Ovary (tissue), 9 donors: ENCODE data around the gene CDRT4. TPM values are rescaled to one million over a fixed set of nuclear protein-coding genes. Genes with fewer than 3 reads are reported as not detected.

Experiments used
- DNase-seq, 5 donors: peaks; one replicate each; pipeline ENCODE4 v3.0.0-alpha.2; 2019 to 2020
- H3K27ac ChIP-seq, 2 donors: fragments of 200-600 bp; one replicate each; pipeline versions ENCODE4 v1.5.1 to v1.8.0; 2019 to 2022
- H3K27me3 ChIP-seq: fragments of 200-600 bp; one replicate; pipeline ENCODE4 v1.8.0; 2022
- H3K36me3 ChIP-seq: fragments of 200-600 bp; sonication (generic); one replicate; pipeline ENCODE4 v1.5.1; 2019
- H3K4me1 ChIP-seq: one replicate; pipeline ENCODE4 v1.8.1; 2013; ENCODE audit warnings: mild to moderate bottlenecking, moderate library complexity; ENCODE audit not compliant: insufficient read depth
- H3K4me3 ChIP-seq: fragments of 200-600 bp; sonication (generic); one replicate; pipeline ENCODE4 v1.5.1; 2017
- H3K9me3 ChIP-seq, 2 donors: fragments of 200-600 bp in 1 of 2; sonication (generic) in 1 of 2; one replicate each; pipeline versions ENCODE4 v1.5.1 to v1.8.1; 2013 to 2019; ENCODE audit warnings: mild to moderate bottlenecking in 1 of 2, moderate library complexity in 1 of 2
- EP300 ChIP-seq: sonication (generic); formaldehyde crosslinking; IDR thresholded peaks from one replicate; pipeline ENCODE4 v1.6.1; 2017; ENCODE audit warnings: antibody characterized with exemption
- POLR2A ChIP-seq: fragments of 450-650 bp; IDR thresholded peaks from one replicate; pipeline ENCODE4 v1.6.1; 2017; ENCODE audit warnings: antibody characterized with exemption, mild to moderate bottlenecking, moderate library complexity
- WGBS, 3 donors: extraction: QIAGEN DNeasy Blood & Tissue Kit in 1 of 3; methylation state at CpG; one replicate each; pipeline versions ENCODE4 v1.1.5 to v1.1.7; 2013 to 2017; 5-methylcytosine and 5-hydroxymethylcytosine counted together
- intact Hi-C, 4 donors: fragments of 100-400 bp; cut with DNase I; formaldehyde crosslinking; loops; one replicate each; pipeline versions ENCODE4 v1.11.0 to v1.15.1; 2022 to 2023
- polyA plus RNA-seq, 2 donors: library from polyadenylated mRNA; stranded (reverse); fragments of 200-250 nt in 1 of 2; fragments of 350-450 nt in 1 of 2; fragmentation: Illumina TruSeq in 1 of 2; extraction: RNeasy Lipid Tissue Mini Kit (QIAGEN cat#74804) in 1 of 2; gene quantifications; one replicate each; pipeline ENCODE4 v1.2.3, GENCODE V29; 2013 to 2014
- total RNA-seq, 7 donors: library from RNA; depleted of rRNA in 2 of 7; stranded (reverse); fragments of >200 nt in 2 of 7; fragmentation: NEBNext Ultra II Directional in 3 of 7; extraction: Animal tissue kit (Norgen Biotek cat#: 25700) in 3 of 7; gene quantifications; one replicate each; pipeline versions ENCODE4 v1.1.0 to v1.2.4, GENCODE V29; 2016 to 2023
- TF ChIP-seq, protein P1 (sequence below), 3 donors: fragments of 450-650 bp in 2 of 3; fragments of 200-600 bp in 1 of 3; IDR thresholded peaks; one replicate each; pipeline versions ENCODE4 v1.5.1 to v1.8.0; 2016 to 2022; ENCODE audit warnings: antibody characterized with exemption in 3 of 3, mild to moderate bottlenecking in 1 of 3
- donor health status: DM: no; HTN: no; CAD: no; lungs with moderate emphysema.
- donor health status: DM: no; HTN: no; CAD: no.
- donor health status: Bipolar disorder and iron deficiency.
- donor health status: DM: yes; HTN: yes; CAD: no.
- donor health status: DM: no; HTN: no; CAD: no.
- donor health status: DM: yes; HTN: yes; CAD: no.

CDRT4 gene
- total and polyA plus RNA-seq, 9 donors, result 4.1 to 11.7 (median 7.2) TPM

DNA sequence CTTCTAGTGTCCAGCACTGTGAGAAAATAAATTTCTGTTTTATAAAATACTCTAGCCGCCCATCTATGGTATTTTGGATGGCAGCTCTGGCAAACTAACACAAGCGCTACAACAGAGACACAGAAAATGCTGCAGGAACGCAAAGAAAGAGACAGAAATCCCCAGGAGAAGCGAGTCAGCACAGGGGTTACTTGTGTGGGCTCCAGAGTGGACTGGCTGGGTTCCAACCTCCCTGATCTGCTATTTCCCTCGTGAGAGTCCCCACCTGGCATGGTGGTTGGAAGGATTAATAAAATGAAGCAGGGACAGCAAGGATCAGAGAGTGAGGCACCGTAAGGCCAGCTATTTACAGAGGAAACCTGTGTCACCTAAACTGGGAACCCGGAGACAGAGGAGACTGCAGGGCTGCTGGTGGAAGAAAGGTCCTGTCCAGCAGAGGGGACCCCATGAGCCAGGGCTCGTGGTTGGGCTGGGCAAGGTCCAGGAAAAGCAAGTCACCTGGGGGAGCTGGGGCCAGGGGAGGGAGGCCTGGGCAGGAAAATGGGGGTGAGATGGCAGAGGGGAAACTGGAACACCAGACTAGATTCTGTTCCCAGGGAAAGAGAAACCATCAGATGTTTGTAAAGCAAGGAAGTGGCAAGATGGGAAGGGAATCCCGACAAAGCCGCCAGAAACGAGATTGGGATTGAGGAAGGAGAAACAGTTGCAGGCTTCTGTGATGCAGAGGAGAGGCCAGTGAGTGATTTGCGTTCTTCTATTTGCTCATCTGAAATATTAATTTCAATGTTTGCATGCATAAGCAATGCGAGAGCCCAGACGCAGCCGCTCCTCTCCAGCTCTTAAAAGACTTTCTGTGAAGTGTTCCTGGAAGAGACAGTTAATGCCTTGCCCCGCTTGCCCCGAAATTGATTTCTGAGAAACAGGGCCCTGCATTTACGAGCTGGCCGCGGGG, 63.0 kb downstream of the CDRT4 start:
- Histone ChIP-seq H3K36me3 (no peaks in the 10 kb centered on the region), H3K4me1 (peaks cover 11% of the 10 kb centered on the region), H3K27ac (peak overlapping the region; percentile 30 to 32)

DNA sequence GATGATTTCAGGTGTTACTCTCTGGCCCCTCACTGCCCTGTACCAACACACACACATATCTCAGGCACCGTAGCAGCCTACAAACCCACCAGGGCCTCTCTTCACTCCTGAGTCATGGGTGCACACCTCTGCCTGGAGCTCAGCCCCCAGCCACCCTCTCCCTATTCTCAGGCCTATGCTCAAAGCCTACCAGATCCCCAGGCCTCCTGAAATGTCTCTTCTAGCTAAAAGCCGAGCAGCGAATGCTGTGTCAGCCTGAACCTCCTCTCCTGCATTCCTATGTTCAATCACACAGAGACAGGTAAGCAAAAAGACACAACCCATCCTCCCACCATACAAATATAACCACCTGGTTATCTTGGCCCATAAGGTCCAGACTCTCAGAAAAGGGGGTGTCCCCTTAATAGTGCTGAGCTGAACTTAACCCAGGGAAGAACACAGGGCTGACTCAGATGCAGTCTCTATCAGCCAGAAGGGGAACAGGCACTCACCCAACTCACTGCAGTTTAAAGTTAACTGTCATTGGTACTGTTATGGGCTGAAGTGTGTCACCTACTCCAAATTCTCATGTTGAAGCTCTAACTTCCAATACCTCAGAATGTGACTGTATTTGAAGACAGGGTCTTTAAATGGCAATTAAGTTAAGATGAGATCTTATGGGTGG, 64.0 kb downstream of the CDRT4 start:
- H3K27ac ChIP-seq, result peak overlapping the region in 1 of 2 donors; percentile 30
- H3K4me1 ChIP-seq, result peaks cover 9% of the 10 kb centered on the region
- no peaks in the 10 kb centered on the region for H3K9me3 ChIP-seq
- H3K27me3 ChIP-seq, result no peaks in the 10 kb centered on the region
- TF ChIP-seq, protein P1, sequence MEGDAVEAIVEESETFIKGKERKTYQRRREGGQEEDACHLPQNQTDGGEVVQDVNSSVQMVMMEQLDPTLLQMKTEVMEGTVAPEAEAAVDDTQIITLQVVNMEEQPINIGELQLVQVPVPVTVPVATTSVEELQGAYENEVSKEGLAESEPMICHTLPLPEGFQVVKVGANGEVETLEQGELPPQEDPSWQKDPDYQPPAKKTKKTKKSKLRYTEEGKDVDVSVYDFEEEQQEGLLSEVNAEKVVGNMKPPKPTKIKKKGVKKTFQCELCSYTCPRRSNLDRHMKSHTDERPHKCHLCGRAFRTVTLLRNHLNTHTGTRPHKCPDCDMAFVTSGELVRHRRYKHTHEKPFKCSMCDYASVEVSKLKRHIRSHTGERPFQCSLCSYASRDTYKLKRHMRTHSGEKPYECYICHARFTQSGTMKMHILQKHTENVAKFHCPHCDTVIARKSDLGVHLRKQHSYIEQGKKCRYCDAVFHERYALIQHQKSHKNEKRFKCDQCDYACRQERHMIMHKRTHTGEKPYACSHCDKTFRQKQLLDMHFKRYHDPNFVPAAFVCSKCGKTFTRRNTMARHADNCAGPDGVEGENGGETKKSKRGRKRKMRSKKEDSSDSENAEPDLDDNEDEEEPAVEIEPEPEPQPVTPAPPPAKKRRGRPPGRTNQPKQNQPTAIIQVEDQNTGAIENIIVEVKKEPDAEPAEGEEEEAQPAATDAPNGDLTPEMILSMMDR (IDR thresholded peaks at IDR 0.05), result no peak
- TF ChIP-seq POLR2A (no peak), EP300 (no peak)
- 79 to 100% (median 92%) methylated on average over 3 of the region's 3 CpGs for WGBS, 3 donors
- H3K4me3 ChIP-seq, result no peak overlapping the region
- no peaks in the 10 kb centered on the region for H3K36me3 ChIP-seq
- no peak for DNase-seq
- intact Hi-C loops, result no loop called here

More for the DNA sequence above, 63.0 kb downstream of the CDRT4 start:
- Histone ChIP-seq H3K9me3 (no peaks in the 10 kb centered on the region), H3K4me3 (no peak overlapping the region), H3K27me3 (no peaks in the 10 kb centered on the region)
- no peak for TF ChIP-seq POLR2A
- no peak for TF ChIP-seq EP300
- TF ChIP-seq, protein P1 (IDR thresholded peaks at IDR 0.05), result no peak
- peak in 3 of 5 donors; percentile 50 to 59 (median 58) for DNase-seq
- WGBS, 3 donors, result 39 to 49% (median 41%) methylated on average over 20 of the region's 20 CpGs
- intact Hi-C loops, result loop anchor here in 1 of 4 donors (5.0 kb wide), 1 partner anchor 142 kb away; no protein-coding TSS in a partner anchor

DNA sequence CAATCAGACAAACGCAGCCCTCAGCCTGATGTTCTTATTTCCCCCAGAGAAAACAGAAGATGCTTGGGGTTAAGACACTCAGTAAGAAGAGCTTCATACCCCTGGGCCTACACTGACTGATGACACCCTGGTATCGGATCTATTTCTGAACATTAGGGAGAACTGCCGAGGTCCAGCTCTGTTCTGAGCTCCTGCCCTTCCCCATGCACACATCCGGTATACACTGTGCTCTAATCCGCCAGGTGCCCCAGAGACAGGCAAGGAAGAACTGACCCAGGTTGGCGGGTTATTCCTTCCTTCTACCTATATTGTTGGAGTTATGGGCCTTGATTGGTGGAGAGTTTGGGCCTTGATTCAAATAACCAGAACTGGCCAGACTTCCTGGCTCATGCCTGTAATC, 68.0 kb downstream of the CDRT4 start:
- no peak overlapping the region for H3K27ac ChIP-seq
- 91 to 98% (median 96%) methylated on average over 6 of the region's 6 CpGs for WGBS, 3 donors
- no peaks in the 10 kb centered on the region for H3K36me3 ChIP-seq
- H3K4me1 ChIP-seq, result peaks cover 14% of the 10 kb centered on the region
- TF ChIP-seq, protein P1 (IDR thresholded peaks at IDR 0.05), result no peak
- TF ChIP-seq POLR2A (no peak), EP300 (no peak)
- H3K4me3 ChIP-seq, result no peak overlapping the region
- no peak for DNase-seq
- no peaks in the 10 kb centered on the region for H3K27me3 ChIP-seq
- intact Hi-C loops, result no loop called here
- no peaks in the 10 kb centered on the region for H3K9me3 ChIP-seq

DNA sequence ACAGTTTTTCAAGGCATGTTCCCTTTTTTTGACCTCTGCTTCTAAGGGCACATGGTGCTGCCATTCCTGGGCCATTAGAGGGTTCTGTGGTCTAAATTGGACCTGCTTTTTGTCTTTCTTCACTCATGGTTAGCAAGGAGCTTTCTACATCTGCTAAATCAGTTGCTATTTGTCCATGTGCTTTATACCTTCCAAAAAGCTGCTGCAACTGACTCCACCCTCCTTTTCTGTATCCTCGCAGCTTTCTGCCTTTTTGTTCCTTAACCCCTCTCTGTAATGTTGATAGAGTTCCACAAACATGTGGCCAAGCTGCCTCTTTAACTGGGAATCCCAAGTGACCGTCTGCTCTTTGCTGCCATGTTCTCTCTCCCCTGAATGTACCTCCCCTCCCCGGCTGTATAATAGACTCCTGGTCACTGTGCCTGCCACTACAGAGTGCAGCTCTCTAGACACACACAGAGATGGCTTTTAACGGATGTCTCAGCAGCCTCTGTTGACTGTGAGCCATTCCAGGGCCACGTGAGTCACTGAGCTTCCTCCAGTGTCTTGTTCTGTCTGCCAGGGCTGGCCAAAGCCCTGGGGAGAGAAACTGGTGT, 68.6 kb downstream of the CDRT4 start:
- Histone ChIP-seq H3K4me3 (no peak overlapping the region), H3K27ac (no peak overlapping the region), H3K36me3 (no peaks in the 10 kb centered on the region), H3K9me3 (no peaks in the 10 kb centered on the region), H3K27me3 (no peaks in the 10 kb centered on the region), H3K4me1 (peaks cover 14% of the 10 kb centered on the region)
- intact Hi-C loops, result no loop called here
- TF ChIP-seq POLR2A, result no peak
- DNase-seq, result no peak
- 41 to 53% (median 49%) methylated on average over 5 of the region's 5 CpGs for WGBS, 3 donors
